Peyer's patch (tissue), 4 donors: ENCODE data around the gene LCE3E. TPM values are rescaled to one million over a fixed set of nuclear protein-coding genes. Genes with fewer than 3 reads are reported as not detected.

Experiments
- DNase-seq, 3 donors: peaks; one replicate each; pipeline ENCODE4 v3.0.0-alpha.2; 2017 to 2019
- H3K27ac ChIP-seq, 4 donors: fragments of 200-600 bp; sonication (generic); one replicate each; pipeline ENCODE4 v1.5.1; 2016 to 2019
- H3K27me3 ChIP-seq, 2 donors: fragments of 200-600 bp; sonication (generic); one replicate each; pipeline ENCODE4 v1.5.1; 2019
- H3K36me3 ChIP-seq, 3 donors: fragments of 200-600 bp; sonication (generic); one replicate each; pipeline ENCODE4 v1.5.1; 2016 to 2019
- H3K4me1 ChIP-seq, 4 donors: fragments of 200-600 bp; sonication (generic); one replicate each; pipeline ENCODE4 v1.5.1; 2016 to 2019
- H3K4me3 ChIP-seq, 4 donors: fragments of 200-600 bp; sonication (generic); 1 replicate in 3 of 4; 2 replicates in 1 of 4; pipeline ENCODE4 v1.5.1; 2016 to 2019; ENCODE audit warnings: mild to moderate bottlenecking in 1 of 4
- H3K9me3 ChIP-seq, 4 donors: fragments of 200-600 bp; sonication (generic); one replicate each; pipeline ENCODE4 v1.5.1; 2016 to 2019; ENCODE audit warnings: mild to moderate bottlenecking in 1 of 4
- POLR2A ChIP-seq, 2 donors: fragments of 450-650 bp; IDR thresholded peaks; one replicate each; pipeline ENCODE4 v1.5.1; 2017; ENCODE audit warnings: antibody characterized with exemption in 2 of 2, mild to moderate bottlenecking in 2 of 2, moderate library complexity in 2 of 2
- total RNA-seq, 4 donors: library from RNA; depleted of rRNA; stranded (reverse); fragments of >200 nt; gene quantifications; one replicate each; pipeline ENCODE4 v1.1.0, GENCODE V29; 2016
- TF ChIP-seq, protein P1 (sequence below), 6 experiments: fragments of 450-650 bp in 4 of 6; fragments of 200-600 bp in 2 of 6; sonication (generic) in 1 of 6; IDR thresholded peaks; one replicate each; pipeline ENCODE4 v1.5.1; 2017 to 2019; ENCODE audit warnings: antibody characterized with exemption in 6 of 6, mild to moderate bottlenecking in 3 of 6, moderate library complexity in 1 of 6

The LCE3E gene
- total RNA-seq, 4 donors from 2014 or later = not detected

DNA sequence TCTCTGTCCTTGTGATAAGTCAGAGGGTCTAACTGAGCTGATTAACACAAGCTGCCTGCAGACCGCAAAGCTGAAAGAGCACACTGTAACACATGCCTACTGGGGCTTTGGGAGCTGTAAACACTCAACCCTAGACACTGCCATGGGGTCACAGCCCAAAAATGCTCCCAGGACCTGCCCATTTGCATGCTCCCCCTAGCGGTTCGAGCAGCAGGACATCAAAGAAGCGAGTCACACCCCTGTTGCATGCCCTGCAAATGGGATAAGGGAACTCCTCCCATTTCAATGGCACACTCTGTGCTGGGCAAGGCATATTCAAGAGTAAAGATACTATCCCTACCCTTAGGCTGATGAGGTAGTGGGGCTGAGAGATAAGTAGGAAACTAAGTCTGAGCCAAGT is 22.8 kb downstream of the LCE3E start:
- no peak for DNase-seq
- no peaks in the 10 kb centered on the region for H3K9me3 ChIP-seq

DNA sequence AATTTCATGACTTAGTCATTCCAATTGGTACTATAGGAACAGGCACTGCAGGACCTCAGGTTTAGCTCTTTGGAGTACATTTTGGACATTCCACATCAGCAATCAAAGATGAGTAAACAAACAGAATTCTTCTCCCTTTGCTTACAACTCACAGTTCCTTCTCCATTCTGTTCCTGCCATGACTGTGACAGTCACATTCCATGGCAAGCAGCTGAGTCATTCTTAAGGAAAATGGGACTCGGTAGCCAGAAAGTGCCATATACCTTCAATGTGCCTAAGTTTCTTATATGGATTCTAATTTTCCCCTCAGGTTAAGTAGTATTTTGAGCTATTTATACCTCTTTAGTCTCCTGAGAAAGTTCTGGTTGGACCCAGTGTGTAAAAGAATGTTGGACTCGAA is 26.7 kb downstream of the LCE3E start:
- H3K27ac ChIP-seq = no peak overlapping the region
- no peaks in the 10 kb centered on the region for H3K4me1 ChIP-seq
- no peaks in the 10 kb centered on the region for H3K9me3 ChIP-seq
- H3K36me3 ChIP-seq = no peaks in the 10 kb centered on the region
- no peak overlapping the region for H3K4me3 ChIP-seq
- H3K27me3 ChIP-seq = no peaks in the 10 kb centered on the region
- no peak for DNase-seq
- TF ChIP-seq, protein P1, sequence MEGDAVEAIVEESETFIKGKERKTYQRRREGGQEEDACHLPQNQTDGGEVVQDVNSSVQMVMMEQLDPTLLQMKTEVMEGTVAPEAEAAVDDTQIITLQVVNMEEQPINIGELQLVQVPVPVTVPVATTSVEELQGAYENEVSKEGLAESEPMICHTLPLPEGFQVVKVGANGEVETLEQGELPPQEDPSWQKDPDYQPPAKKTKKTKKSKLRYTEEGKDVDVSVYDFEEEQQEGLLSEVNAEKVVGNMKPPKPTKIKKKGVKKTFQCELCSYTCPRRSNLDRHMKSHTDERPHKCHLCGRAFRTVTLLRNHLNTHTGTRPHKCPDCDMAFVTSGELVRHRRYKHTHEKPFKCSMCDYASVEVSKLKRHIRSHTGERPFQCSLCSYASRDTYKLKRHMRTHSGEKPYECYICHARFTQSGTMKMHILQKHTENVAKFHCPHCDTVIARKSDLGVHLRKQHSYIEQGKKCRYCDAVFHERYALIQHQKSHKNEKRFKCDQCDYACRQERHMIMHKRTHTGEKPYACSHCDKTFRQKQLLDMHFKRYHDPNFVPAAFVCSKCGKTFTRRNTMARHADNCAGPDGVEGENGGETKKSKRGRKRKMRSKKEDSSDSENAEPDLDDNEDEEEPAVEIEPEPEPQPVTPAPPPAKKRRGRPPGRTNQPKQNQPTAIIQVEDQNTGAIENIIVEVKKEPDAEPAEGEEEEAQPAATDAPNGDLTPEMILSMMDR (IDR thresholded peaks at IDR 0.05) = no peak
- TF ChIP-seq POLR2A (IDR thresholded peaks at IDR 0.05) = no peak

More for the DNA sequence above, 22.8 kb downstream of the LCE3E start:
- TF ChIP-seq, protein P1 (IDR thresholded peaks at IDR 0.05) = no peak
- no peak for TF ChIP-seq POLR2A (IDR thresholded peaks at IDR 0.05)
- no peaks in the 10 kb centered on the region for H3K36me3 ChIP-seq
- H3K27me3 ChIP-seq = no peaks in the 10 kb centered on the region
- H3K27ac ChIP-seq = no peak overlapping the region
- H3K4me1 ChIP-seq = no peaks in the 10 kb centered on the region
- no peak overlapping the region for H3K4me3 ChIP-seq

DNA sequence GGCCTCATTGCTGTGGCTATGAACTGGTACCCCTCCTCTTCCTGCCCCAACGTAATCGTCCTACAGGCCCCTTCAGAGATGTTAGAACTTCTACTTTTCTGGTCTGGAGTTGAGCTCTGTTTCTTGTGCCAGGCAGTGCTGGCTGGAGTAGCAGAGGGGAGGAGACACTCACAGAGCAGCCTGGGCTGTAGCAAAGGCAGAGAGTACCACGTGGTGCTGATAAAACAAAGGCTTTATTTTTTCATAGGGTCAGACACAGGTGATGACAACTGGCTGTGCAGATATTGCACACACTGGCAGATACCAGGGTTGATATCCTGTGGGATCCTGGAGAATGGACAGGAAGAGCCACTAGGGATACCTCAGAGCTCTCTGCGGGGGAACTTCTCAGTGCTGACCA is 29.1 kb downstream of the LCE3E start:
- Histone ChIP-seq H3K4me1 (no peaks in the 10 kb centered on the region), H3K9me3 (no peaks in the 10 kb centered on the region), H3K4me3 (no peak overlapping the region), H3K27ac (no peak overlapping the region), H3K36me3 (no peaks in the 10 kb centered on the region), H3K27me3 (no peaks in the 10 kb centered on the region)
- no peak for TF ChIP-seq POLR2A (IDR thresholded peaks at IDR 0.05)
- TF ChIP-seq, protein P1 (IDR thresholded peaks at IDR 0.05) = no peak
- no peak for DNase-seq

DNA sequence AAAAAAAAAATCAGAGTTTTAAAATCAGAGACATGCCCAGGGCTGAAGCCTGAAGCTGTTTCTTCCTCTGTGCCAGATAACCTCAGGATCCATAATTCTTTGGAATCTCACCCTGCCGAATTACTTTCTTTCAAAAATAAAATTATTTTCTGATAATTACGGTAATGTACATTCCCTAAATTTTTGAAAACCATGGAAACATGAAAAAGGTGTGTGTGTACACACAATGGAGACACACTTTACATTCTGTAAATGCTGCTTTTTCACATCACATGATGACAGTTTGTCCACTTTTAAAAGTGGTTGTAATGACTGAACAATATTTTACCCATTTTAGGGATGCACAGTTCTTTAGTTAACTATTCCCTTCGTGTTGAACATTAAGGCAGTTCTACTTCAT is 30.8 kb downstream of the LCE3E start:
- Histone ChIP-seq H3K9me3 (no peaks in the 10 kb centered on the region), H3K4me3 (no peak overlapping the region), H3K27me3 (no peaks in the 10 kb centered on the region), H3K4me1 (no peaks in the 10 kb centered on the region), H3K36me3 (no peaks in the 10 kb centered on the region), H3K27ac (no peak overlapping the region)
- no peak for DNase-seq
- TF ChIP-seq, protein P1 (IDR thresholded peaks at IDR 0.05) = no peak
- TF ChIP-seq POLR2A (IDR thresholded peaks at IDR 0.05) = no peak

DNA sequence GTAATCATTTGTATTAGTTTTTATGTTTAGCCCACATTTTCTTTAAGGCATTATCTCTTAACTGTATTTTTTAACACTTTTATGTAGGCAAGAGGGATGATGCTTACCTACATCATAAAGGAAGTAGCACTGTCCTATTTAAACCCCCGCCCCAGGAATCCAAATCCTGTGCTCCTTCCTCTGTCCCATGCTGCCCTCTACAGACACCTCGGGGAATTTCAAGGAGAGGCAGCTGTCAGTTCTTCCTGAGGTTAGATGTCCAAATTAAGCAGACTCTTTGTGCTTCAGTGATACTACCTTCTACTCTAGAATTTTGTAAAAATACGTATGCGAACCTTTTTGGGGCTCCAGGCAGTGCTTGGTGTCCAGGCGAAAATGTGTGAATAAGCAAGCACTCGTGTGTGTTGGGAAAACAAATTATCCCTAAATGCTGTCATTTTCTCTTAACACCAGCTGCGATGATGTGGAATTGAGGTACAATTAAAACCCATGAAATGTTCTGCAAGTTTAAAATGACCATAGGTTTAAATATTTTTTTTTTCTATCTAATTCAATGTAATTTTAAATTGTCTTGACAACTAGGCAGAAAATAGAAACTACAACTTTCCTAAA is 33.1 kb downstream of the LCE3E start:
- peak in 2 of 3 donors; percentile 57 to 71 for DNase-seq
- H3K27me3 ChIP-seq = no peaks in the 10 kb centered on the region
- H3K9me3 ChIP-seq = no peaks in the 10 kb centered on the region
- H3K36me3 ChIP-seq = no peaks in the 10 kb centered on the region
- H3K4me1 ChIP-seq = no peaks in the 10 kb centered on the region
- TF ChIP-seq POLR2A (IDR thresholded peaks at IDR 0.05) = no peak
- TF ChIP-seq, protein P1 (IDR thresholded peaks at IDR 0.05) = peak in 4 of 6 experiments; percentile 44 to 80 (median 75)
- no peak overlapping the region for H3K27ac ChIP-seq
- H3K4me3 ChIP-seq = no peak overlapping the region
